Measurements from ENCODE around the gene NHERF1. TPM values are rescaled to one million over a fixed set of nuclear protein-coding genes. Genes with fewer than 3 reads are reported as not detected.

NHERF1 gene
- total RNA-seq, 2 experiments from 2014 or later, result 68.4 to 72.4 TPM

GRCh38 chr17:74723891-74724290, 24.5 kb upstream of the NHERF1 start:
- Mint-ChIP-seq H3K27ac (no peak overlapping the region), H3K36me3 (ENCODE audit: low read depth) (no peaks in the 10 kb centered on the region), H3K4me1 (ENCODE audit: low read depth) (no peaks in the 10 kb centered on the region), H3K4me3 (no peak overlapping the region), H3K9me3 (no peaks in the 10 kb centered on the region), H3K27me3 (no peaks in the 10 kb centered on the region)
- ATAC-seq (ENCODE audit: poor library complexity), result no peak
- no peak overlapping the region for H3K4me3 ChIP-seq (ENCODE audit: low read length)
- no peak for DNase-seq
- ChIA-PET CTCF (no interaction called here), POLR2A (interaction anchor here (1.3 kb wide), 1 partner anchor 15 kb away, joined by 3 read pairs; no protein-coding TSS in a partner anchor)
- no peak overlapping the region for H3K27ac ChIP-seq (ENCODE audit: low read depth in 1 of 2, low read length in 2 of 2)
- no peaks in the 10 kb centered on the region for H3K9me3 ChIP-seq (ENCODE audit: control insufficient read depth in 1 of 2, insufficient read depth in 1 of 2, low read length in 2 of 2)
- intact Hi-C loops (cut with DNase I, micrococcal nuclease), result no loop called here
- H3K27me3 ChIP-seq (ENCODE audit: control insufficient read depth in 1 of 2, insufficient read depth in 2 of 2, low read length in 2 of 2), result no peaks in the 10 kb centered on the region
- TF ChIP-seq CTCF (IDR thresholded peaks at IDR 0.05), result no peak
- no peaks in the 10 kb centered on the region for H3K36me3 ChIP-seq (ENCODE audit: insufficient read depth, low read length)
- H3K4me1 ChIP-seq (ENCODE audit: insufficient read depth, low read length), result no peaks in the 10 kb centered on the region

- H3K27me3 ChIP-seq (ENCODE audit: control insufficient read depth in 1 of 2, insufficient read depth in 2 of 2, low read length in 2 of 2), result no peaks in the 10 kb centered on the region
- DNase-seq, result no peak
- Mint-ChIP-seq H3K9me3 (no peaks in the 10 kb centered on the region), H3K4me3 (no peak overlapping the region), H3K27me3 (no peaks in the 10 kb centered on the region), H3K36me3 (ENCODE audit: low read depth) (no peaks in the 10 kb centered on the region), H3K4me1 (ENCODE audit: low read depth) (no peaks in the 10 kb centered on the region), H3K27ac (no peak overlapping the region)
- no peaks in the 10 kb centered on the region for H3K9me3 ChIP-seq (ENCODE audit: control insufficient read depth in 1 of 2, insufficient read depth in 1 of 2, low read length in 2 of 2)
- no peak overlapping the region for H3K4me3 ChIP-seq (ENCODE audit: low read length)
- H3K4me1 ChIP-seq (ENCODE audit: insufficient read depth, low read length), result peaks cover 12% of the 10 kb centered on the region
- POLR2A ChIA-PET, result interaction anchor here (0.7 to 1.3 kb wide), 2 partner anchors 13 kb away, joined by 3 read pairs; no protein-coding TSS in a partner anchor
- CTCF ChIA-PET, result interaction anchor here (2.6 kb wide), 1 partner anchor 12 kb away, joined by 10 read pairs; the partner anchor contains the start of gene RAB37
- H3K36me3 ChIP-seq (ENCODE audit: insufficient read depth, low read length), result no peaks in the 10 kb centered on the region
- no peak for ATAC-seq (ENCODE audit: poor library complexity)
- TF ChIP-seq CTCF (IDR thresholded peaks at IDR 0.05), result no peak
- intact Hi-C loops (cut with DNase I, micrococcal nuclease), result no loop called here
- H3K27ac ChIP-seq (ENCODE audit: low read depth in 1 of 2, low read length in 2 of 2), result no peak overlapping the region
These were observed 23.3 kb upstream of the NHERF1 start for GRCh38 chr17:74725111-74725510.

GRCh38 chr17:74728033-74728701, 20.3 kb upstream of the NHERF1 start:
- Histone ChIP-seq H3K4me1 (ENCODE audit: insufficient read depth, low read length) (peaks cover 38% of the 10 kb centered on the region), H3K36me3 (ENCODE audit: insufficient read depth, low read length) (no peaks in the 10 kb centered on the region), H3K4me3 (ENCODE audit: low read length) (no peak overlapping the region), H3K9me3 (ENCODE audit: control insufficient read depth in 1 of 2, insufficient read depth in 1 of 2, low read length in 2 of 2) (no peaks in the 10 kb centered on the region), H3K27me3 (ENCODE audit: control insufficient read depth in 1 of 2, insufficient read depth in 2 of 2, low read length in 2 of 2) (no peaks in the 10 kb centered on the region), H3K27ac (ENCODE audit: low read depth in 1 of 2, low read length in 2 of 2) (no peak overlapping the region)
- Mint-ChIP-seq H3K9me3 (no peaks in the 10 kb centered on the region), H3K27me3 (no peaks in the 10 kb centered on the region), H3K36me3 (ENCODE audit: low read depth) (no peaks in the 10 kb centered on the region), H3K4me3 (no peak overlapping the region), H3K27ac (no peak overlapping the region), H3K4me1 (ENCODE audit: low read depth) (peaks cover 5% of the 10 kb centered on the region)
- intact Hi-C loops (cut with DNase I, micrococcal nuclease), result no loop called here
- ATAC-seq (ENCODE audit: poor library complexity) (no peak), DNase-seq (no peak)
- CTCF ChIA-PET, result no interaction called here
- POLR2A ChIA-PET, result no interaction called here
- TF ChIP-seq CTCF (IDR thresholded peaks at IDR 0.05), result no peak

Data from CD4-positive, alpha-beta T cell (primary cell).